ENCODE measurements around the gene CACNA1G. TPM values are rescaled to one million over a fixed set of nuclear protein-coding genes. Genes with fewer than 3 reads are reported as not detected.

The CACNA1G gene
- total and polyA plus RNA-seq, 8 donors: 0.50 to 38.2 (median 19.5) TPM

GRCh38 chr17:50666316-50666715 lies 105.8 kb downstream of the CACNA1G start:
- Histone ChIP-seq H3K4me1 (peaks cover 12 to 29% of the 10 kb centered on the region in 2 donors), H3K4me3 (no peak overlapping the region), H3K9me3 (no peaks in the 10 kb centered on the region), H3K27ac (no peak overlapping the region), H3K27me3 (no peaks in the 10 kb centered on the region), H3K36me3 (no peaks in the 10 kb centered on the region)
- no peak for ATAC-seq
- TF ChIP-seq, protein P1, sequence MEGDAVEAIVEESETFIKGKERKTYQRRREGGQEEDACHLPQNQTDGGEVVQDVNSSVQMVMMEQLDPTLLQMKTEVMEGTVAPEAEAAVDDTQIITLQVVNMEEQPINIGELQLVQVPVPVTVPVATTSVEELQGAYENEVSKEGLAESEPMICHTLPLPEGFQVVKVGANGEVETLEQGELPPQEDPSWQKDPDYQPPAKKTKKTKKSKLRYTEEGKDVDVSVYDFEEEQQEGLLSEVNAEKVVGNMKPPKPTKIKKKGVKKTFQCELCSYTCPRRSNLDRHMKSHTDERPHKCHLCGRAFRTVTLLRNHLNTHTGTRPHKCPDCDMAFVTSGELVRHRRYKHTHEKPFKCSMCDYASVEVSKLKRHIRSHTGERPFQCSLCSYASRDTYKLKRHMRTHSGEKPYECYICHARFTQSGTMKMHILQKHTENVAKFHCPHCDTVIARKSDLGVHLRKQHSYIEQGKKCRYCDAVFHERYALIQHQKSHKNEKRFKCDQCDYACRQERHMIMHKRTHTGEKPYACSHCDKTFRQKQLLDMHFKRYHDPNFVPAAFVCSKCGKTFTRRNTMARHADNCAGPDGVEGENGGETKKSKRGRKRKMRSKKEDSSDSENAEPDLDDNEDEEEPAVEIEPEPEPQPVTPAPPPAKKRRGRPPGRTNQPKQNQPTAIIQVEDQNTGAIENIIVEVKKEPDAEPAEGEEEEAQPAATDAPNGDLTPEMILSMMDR (IDR thresholded peaks at IDR 0.05): no peak
- no peak for DNase-seq
- intact Hi-C loops (cut with DNase I): no loop called here

DNA sequence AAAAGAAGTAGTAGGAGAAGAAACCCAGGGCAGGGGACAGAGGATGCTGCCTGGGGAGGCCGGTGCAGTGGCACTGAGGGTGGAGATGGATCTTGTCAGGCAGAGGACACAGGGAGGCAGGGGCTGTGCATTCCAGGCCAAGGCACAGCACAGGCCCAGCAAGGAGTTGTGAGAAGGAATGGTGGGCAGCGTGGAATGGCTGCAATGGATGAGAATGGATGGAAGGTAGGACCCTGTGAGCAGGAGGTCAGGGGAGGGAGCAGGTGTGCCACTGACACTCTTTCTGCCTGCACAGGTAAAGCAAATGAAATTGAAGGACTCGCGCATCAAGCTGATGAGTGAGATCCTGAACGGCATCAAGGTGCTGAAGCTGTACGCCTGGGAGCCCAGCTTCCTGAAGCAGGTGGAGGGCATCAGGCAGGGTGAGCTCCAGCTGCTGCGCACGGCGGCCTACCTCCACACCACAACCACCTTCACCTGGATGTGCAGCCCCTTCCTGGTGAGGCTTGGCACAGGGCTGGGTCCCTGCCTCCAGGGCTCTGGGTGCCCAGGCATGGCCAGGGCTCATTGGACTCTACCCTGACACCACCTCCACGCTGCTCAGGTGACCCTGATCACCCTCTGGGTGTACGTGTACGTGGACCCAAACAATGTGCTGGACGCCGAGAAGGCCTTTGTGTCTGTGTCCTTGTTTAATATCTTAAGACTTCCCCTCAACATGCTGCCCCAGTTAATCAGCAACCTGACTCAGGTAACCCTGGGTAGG lies 106.9 kb downstream of the CACNA1G start:
- Histone ChIP-seq H3K27me3 (no peaks in the 10 kb centered on the region), H3K4me1 (peaks cover 12 to 18% of the 10 kb centered on the region in 2 donors), H3K9me3 (no peaks in the 10 kb centered on the region), H3K4me3 (no peak overlapping the region), H3K36me3 (no peaks in the 10 kb centered on the region), H3K27ac (no peak overlapping the region)
- intact Hi-C loops (cut with DNase I): no loop called here
- ATAC-seq: no peak
- DNase-seq: no peak
- TF ChIP-seq, protein P1 (IDR thresholded peaks at IDR 0.05): no peak

GRCh38 chr17:50668025-50668837 lies 107.7 kb downstream of the CACNA1G start:
- H3K36me3 ChIP-seq: no peaks in the 10 kb centered on the region
- H3K27ac ChIP-seq: no peak overlapping the region
- TF ChIP-seq, protein P1 (IDR thresholded peaks at IDR 0.05): no peak
- intact Hi-C loops (cut with DNase I): no loop called here
- no peak for ATAC-seq
- no peak overlapping the region for H3K4me3 ChIP-seq
- peaks cover 12 to 16% of the 10 kb centered on the region in 2 donors for H3K4me1 ChIP-seq
- H3K9me3 ChIP-seq: no peaks in the 10 kb centered on the region
- no peak for DNase-seq
- no peaks in the 10 kb centered on the region for H3K27me3 ChIP-seq

DNA sequence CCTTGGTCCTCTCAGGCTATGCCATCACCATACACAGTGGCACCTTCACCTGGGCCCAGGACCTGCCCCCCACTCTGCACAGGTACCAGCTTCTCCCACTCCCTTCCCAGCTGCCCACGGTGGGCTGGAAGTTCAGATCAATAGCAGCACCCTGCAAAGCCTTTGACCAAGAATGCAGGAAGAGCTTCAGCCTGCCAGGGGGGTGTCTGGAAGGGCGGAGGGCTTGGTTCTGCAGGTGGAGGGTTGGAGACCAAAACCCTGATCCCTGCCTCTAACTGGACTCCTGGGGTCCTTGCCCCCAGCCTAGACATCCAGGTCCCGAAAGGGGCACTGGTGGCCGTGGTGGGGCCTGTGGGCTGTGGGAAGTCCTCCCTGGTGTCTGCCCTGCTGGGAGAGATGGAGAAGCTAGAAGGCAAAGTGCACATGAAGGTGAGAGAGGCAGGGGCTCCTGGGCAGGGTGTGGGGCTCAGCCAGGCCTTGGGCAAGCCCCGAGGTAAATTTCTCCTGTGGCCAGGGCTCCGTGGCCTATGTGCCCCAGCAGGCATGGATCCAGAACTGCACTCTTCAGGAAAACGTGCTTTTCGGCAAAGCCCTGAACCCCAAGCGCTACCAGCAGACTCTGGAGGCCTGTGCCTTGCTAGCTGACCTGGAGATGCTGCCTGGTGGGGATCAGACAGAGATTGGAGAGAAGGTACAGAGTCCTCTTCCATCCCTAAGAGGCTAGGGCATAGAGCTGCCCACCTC lies 108.5 kb downstream of the CACNA1G start:
- TF ChIP-seq, protein P1 (IDR thresholded peaks at IDR 0.05): no peak
- intact Hi-C loops (cut with DNase I): no loop called here
- no peaks in the 10 kb centered on the region for H3K36me3 ChIP-seq
- peaks cover 12 to 16% of the 10 kb centered on the region in 2 donors for H3K4me1 ChIP-seq
- H3K27ac ChIP-seq: no peak overlapping the region
- ATAC-seq: no peak
- H3K4me3 ChIP-seq: no peak overlapping the region
- DNase-seq: no peak
- H3K27me3 ChIP-seq: no peaks in the 10 kb centered on the region
- no peaks in the 10 kb centered on the region for H3K9me3 ChIP-seq

All from left lung (tissue), 10 donors.